ENCODE data around the gene EFCC1.

EFCC1 gene

GRCh38 chr3:129070086-129070885, 69.2 kb downstream of the EFCC1 start:
- Histone ChIP-seq H3K27me3 (replicated peaks; ENCODE audit: control insufficient read depth, insufficient read depth, low read length) (no peaks in the 10 kb centered on the region; the same call in 1 of the 2 replicates), H3K36me3 (ENCODE audit: control insufficient read depth, insufficient read depth, low read length) (no peaks in the 10 kb centered on the region), H3K4me3 (replicated peaks; ENCODE audit: low read depth, low read length) (no peak overlapping the region)
- no peak for DNase-seq (ENCODE audit: extremely low read depth, insufficient read length)
- no peak for TF ChIP-seq CTCF (IDR thresholded peaks at IDR 0.05; ENCODE audit: insufficient read depth, low read length, poor library complexity, severe bottlenecking)

GRCh38 chr3:129077222-129077621, 76.1 kb downstream of the EFCC1 start:
- H3K27me3 ChIP-seq (replicated peaks; ENCODE audit: control insufficient read depth, insufficient read depth, low read length), result no peaks in the 10 kb centered on the region
- no peak for DNase-seq (ENCODE audit: extremely low read depth, insufficient read length)
- no peak for TF ChIP-seq CTCF (IDR thresholded peaks at IDR 0.05; ENCODE audit: insufficient read depth, low read length, poor library complexity, severe bottlenecking)
- no peaks in the 10 kb centered on the region for H3K36me3 ChIP-seq (ENCODE audit: control insufficient read depth, insufficient read depth, low read length)
- H3K4me3 ChIP-seq (replicated peaks; ENCODE audit: low read depth, low read length), result no peak overlapping the region

GRCh38 chr3:129078510-129078909, 77.4 kb downstream of the EFCC1 start:
- no peak for TF ChIP-seq CTCF (IDR thresholded peaks at IDR 0.05; ENCODE audit: insufficient read depth, low read length, poor library complexity, severe bottlenecking)
- DNase-seq (ENCODE audit: extremely low read depth, insufficient read length), result no peak
- no peaks in the 10 kb centered on the region for H3K27me3 ChIP-seq (replicated peaks; ENCODE audit: control insufficient read depth, insufficient read depth, low read length)

GRCh38 chr3:129081503-129081902, 80.4 kb downstream of the EFCC1 start:
- no peak for TF ChIP-seq CTCF (IDR thresholded peaks at IDR 0.05; ENCODE audit: insufficient read depth, low read length, poor library complexity, severe bottlenecking)
- no peak overlapping the region for H3K4me3 ChIP-seq (replicated peaks; ENCODE audit: low read depth, low read length)
- H3K27me3 ChIP-seq (replicated peaks; ENCODE audit: control insufficient read depth, insufficient read depth, low read length), result no peaks in the 10 kb centered on the region
- no peak for DNase-seq (ENCODE audit: extremely low read depth, insufficient read length)
- H3K36me3 ChIP-seq (ENCODE audit: control insufficient read depth, insufficient read depth, low read length), result no peaks in the 10 kb centered on the region

More at GRCh38 chr3:129078510-129078909, 77.4 kb downstream of the EFCC1 start:
- Histone ChIP-seq H3K4me3 (replicated peaks; ENCODE audit: low read depth, low read length) (no peak overlapping the region), H3K36me3 (ENCODE audit: control insufficient read depth, insufficient read depth, low read length) (no peaks in the 10 kb centered on the region)

GRCh38 chr3:129082026-129082425, 80.9 kb downstream of the EFCC1 start:
- Histone ChIP-seq H3K4me3 (replicated peaks; ENCODE audit: low read depth, low read length) (no peak overlapping the region), H3K36me3 (ENCODE audit: control insufficient read depth, insufficient read depth, low read length) (no peaks in the 10 kb centered on the region), H3K27me3 (replicated peaks; ENCODE audit: control insufficient read depth, insufficient read depth, low read length) (no peaks in the 10 kb centered on the region)
- no peak for TF ChIP-seq CTCF (IDR thresholded peaks at IDR 0.05; ENCODE audit: insufficient read depth, low read length, poor library complexity, severe bottlenecking)
- DNase-seq (ENCODE audit: extremely low read depth, insufficient read length), result no peak

All from GM06990 (cell line).